ENCODE results near the gene GARIN3. TPM values are rescaled to one million over a fixed set of nuclear protein-coding genes. Genes with fewer than 3 reads are reported as not detected.
A peak's percentile ranks its signal among the peaks of the same experiment; 100 is the strongest.

The GARIN3 gene
- total RNA-seq, 1 donor from 2014 or later = not detected

- H3K27ac Mint-ChIP-seq (ENCODE audit: unreplicated experiment) = no peak overlapping the region
- TF ChIP-seq, protein P1, sequence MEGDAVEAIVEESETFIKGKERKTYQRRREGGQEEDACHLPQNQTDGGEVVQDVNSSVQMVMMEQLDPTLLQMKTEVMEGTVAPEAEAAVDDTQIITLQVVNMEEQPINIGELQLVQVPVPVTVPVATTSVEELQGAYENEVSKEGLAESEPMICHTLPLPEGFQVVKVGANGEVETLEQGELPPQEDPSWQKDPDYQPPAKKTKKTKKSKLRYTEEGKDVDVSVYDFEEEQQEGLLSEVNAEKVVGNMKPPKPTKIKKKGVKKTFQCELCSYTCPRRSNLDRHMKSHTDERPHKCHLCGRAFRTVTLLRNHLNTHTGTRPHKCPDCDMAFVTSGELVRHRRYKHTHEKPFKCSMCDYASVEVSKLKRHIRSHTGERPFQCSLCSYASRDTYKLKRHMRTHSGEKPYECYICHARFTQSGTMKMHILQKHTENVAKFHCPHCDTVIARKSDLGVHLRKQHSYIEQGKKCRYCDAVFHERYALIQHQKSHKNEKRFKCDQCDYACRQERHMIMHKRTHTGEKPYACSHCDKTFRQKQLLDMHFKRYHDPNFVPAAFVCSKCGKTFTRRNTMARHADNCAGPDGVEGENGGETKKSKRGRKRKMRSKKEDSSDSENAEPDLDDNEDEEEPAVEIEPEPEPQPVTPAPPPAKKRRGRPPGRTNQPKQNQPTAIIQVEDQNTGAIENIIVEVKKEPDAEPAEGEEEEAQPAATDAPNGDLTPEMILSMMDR (IDR thresholded peaks at IDR 0.05) = no peak
- H3K27me3 Mint-ChIP-seq (ENCODE audit: unreplicated experiment) = peaks cover 58% of the 10 kb centered on the region
- no peak for DNase-seq (ENCODE audit: extremely low spot score, unreplicated experiment)
- no peak overlapping the region for H3K4me3 Mint-ChIP-seq (ENCODE audit: unreplicated experiment)
- no peaks in the 10 kb centered on the region for H3K36me3 Mint-ChIP-seq (ENCODE audit: unreplicated experiment)
- H3K9me3 Mint-ChIP-seq (ENCODE audit: unreplicated experiment) = no peaks in the 10 kb centered on the region
- no peaks in the 10 kb centered on the region for H3K4me1 Mint-ChIP-seq (ENCODE audit: unreplicated experiment)
These were observed 6.8 kb downstream of the GARIN3 start for GRCh38 chr5:157159209-157159751.

GRCh38 chr5:157157293-157157891, 8.7 kb downstream of the GARIN3 start:
- Mint-ChIP-seq H3K36me3 (ENCODE audit: unreplicated experiment) (no peaks in the 10 kb centered on the region), H3K4me3 (ENCODE audit: unreplicated experiment) (no peak overlapping the region), H3K4me1 (ENCODE audit: unreplicated experiment) (no peaks in the 10 kb centered on the region), H3K9me3 (ENCODE audit: unreplicated experiment) (no peaks in the 10 kb centered on the region), H3K27ac (ENCODE audit: unreplicated experiment) (no peak overlapping the region), H3K27me3 (ENCODE audit: unreplicated experiment) (peaks cover 59% of the 10 kb centered on the region)
- no peak for DNase-seq (ENCODE audit: extremely low spot score, unreplicated experiment)
- TF ChIP-seq, protein P1 (IDR thresholded peaks at IDR 0.05) = no peak

DNA sequence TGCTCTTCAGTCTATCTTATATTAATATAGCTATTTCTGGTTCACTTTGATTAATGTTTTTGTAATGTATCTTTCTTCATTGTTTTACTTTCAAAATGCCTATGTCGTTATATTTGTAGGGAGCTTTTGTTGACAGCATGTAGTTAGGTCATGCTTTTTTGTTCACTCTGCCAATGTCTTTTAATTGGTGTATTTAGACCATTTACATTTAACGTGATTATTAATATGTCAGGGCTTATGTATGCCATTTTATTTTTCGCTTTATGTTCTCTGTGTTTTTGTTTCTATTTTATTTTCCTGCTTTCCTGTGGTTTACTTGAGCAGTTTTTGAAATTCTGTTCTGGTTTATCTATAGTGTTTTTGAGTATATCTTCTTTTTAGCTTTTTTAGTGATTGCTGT, 10.8 kb downstream of the GARIN3 start:
- Mint-ChIP-seq H3K27ac (ENCODE audit: unreplicated experiment) (no peak overlapping the region), H3K9me3 (ENCODE audit: unreplicated experiment) (no peaks in the 10 kb centered on the region), H3K36me3 (ENCODE audit: unreplicated experiment) (no peaks in the 10 kb centered on the region), H3K27me3 (ENCODE audit: unreplicated experiment) (peaks cover 58% of the 10 kb centered on the region), H3K4me1 (ENCODE audit: unreplicated experiment) (no peaks in the 10 kb centered on the region), H3K4me3 (ENCODE audit: unreplicated experiment) (no peak overlapping the region)
- DNase-seq (ENCODE audit: extremely low spot score, unreplicated experiment) = no peak
- TF ChIP-seq, protein P1 (IDR thresholded peaks at IDR 0.05) = no peak

DNA sequence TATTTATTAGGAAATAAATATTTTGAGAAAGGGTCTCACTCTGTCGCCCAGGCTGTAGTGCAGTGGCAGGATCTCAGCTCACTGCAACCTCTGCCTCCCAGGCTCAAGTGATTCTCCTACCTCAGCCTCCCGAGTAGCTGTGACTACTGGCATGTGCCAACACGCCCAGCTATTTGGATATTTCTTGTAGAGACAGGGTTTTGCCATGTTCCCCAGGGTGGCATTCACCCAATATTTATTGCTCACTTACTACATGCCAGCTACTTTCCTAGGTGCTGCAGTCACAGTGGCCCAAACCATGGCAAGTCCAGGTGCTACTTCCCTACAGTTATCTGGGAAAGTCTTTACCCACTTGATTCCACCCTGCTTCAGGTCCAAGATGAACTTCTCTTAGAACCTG, 15.1 kb downstream of the GARIN3 start:
- Mint-ChIP-seq H3K36me3 (ENCODE audit: unreplicated experiment) (no peaks in the 10 kb centered on the region), H3K27ac (ENCODE audit: unreplicated experiment) (no peak overlapping the region), H3K27me3 (ENCODE audit: unreplicated experiment) (peaks cover 49% of the 10 kb centered on the region), H3K4me3 (ENCODE audit: unreplicated experiment) (no peak overlapping the region), H3K9me3 (ENCODE audit: unreplicated experiment) (no peaks in the 10 kb centered on the region), H3K4me1 (ENCODE audit: unreplicated experiment) (no peaks in the 10 kb centered on the region)
- DNase-seq (ENCODE audit: extremely low spot score, unreplicated experiment) = peak; percentile 40
- TF ChIP-seq, protein P1 (IDR thresholded peaks at IDR 0.05) = no peak

DNA sequence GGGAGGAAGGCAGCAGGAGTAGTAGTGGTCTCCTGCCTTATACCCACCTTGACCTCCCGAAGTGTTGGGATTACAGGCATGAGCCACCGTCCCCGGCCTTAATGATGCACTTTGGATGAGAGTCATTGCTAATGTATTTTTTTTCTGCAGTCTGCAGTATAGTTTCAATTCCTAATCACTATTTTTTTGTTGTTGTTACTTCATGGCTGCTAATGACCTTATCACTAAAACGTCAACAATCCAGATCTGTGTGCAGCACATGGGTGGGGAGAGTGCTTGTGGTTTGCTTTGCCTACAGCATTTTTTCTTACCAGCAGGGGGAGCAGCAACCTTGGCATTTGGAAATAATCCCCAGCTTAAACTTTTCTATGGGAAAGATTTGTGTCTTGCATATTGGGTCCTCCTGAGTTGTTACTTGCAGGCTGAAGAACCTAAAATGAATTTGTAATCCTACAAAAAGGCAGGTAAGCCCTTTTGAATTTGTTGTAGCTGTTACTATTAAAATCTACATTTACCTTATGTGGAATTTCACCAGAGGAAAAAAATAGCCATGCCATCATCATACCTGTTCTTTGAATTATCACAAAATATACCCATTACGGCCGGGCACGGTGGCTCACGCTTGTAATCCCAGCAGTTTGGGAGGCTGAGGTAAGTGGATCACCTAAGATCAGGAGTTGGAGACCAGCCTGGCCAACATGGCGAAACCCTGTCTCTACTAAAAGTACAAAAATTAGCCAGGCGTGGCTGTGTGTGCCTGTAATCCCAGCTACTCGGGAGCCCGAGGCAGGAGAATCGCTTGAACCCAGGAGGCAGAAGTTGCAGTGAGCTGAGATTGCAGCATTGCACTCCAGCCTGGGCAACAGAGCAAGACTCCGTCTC, 17.1 kb downstream of the GARIN3 start:
- Mint-ChIP-seq H3K27ac (ENCODE audit: unreplicated experiment) (no peak overlapping the region), H3K27me3 (ENCODE audit: unreplicated experiment) (peaks cover 41% of the 10 kb centered on the region), H3K4me3 (ENCODE audit: unreplicated experiment) (no peak overlapping the region), H3K36me3 (ENCODE audit: unreplicated experiment) (no peaks in the 10 kb centered on the region), H3K9me3 (ENCODE audit: unreplicated experiment) (no peaks in the 10 kb centered on the region), H3K4me1 (ENCODE audit: unreplicated experiment) (peaks cover 2% of the 10 kb centered on the region)
- TF ChIP-seq, protein P1 (IDR thresholded peaks at IDR 0.05) = peak; percentile 90
- peak; percentile 84 for DNase-seq (ENCODE audit: extremely low spot score, unreplicated experiment)
